GM23338 (cell line): Measurements from ENCODE around the gene NCKAP5. TPM values are rescaled to one million over a fixed set of nuclear protein-coding genes. Genes with fewer than 3 reads are reported as not detected.

Experiments used
- ATAC-seq: fragments of 200-7000 bp; cut with Tn5 transposase; 3 replicates; pipeline ENCODE4 v1.9.1; 2020
- DNase-seq: peaks from one replicate; pipeline ENCODE4 v3.0.0-alpha.2; 2015; ENCODE audit warnings: low spot score
- H2AFZ ChIP-seq: fragments of 200-600 bp; sonication (generic); 2 replicates; pipeline ENCODE4 v1.8.0; 2016; ENCODE audit warnings: antibody characterized with exemption, mild to moderate bottlenecking, moderate library complexity
- H3F3A ChIP-seq: fragments of 200-600 bp; sonication (generic); replicated peaks from 2 replicates; pipeline ENCODE4 v1.8.0; 2017; ENCODE audit warnings: antibody characterized with exemption, mixed run types, low read depth
- H3K27ac ChIP-seq: fragments of 200-600 bp; sonication (generic); 2 replicates; pipeline ENCODE4 v1.6.1; 2016; ENCODE audit warnings: low read depth
- H3K27me3 ChIP-seq: fragments of 200-600 bp; sonication (generic); 2 replicates; pipeline ENCODE4 v1.8.0; 2016; ENCODE audit warnings: mild to moderate bottlenecking, mixed run types, moderate library complexity; ENCODE audit not compliant: insufficient read depth
- H3K36me3 ChIP-seq: fragments of 200-600 bp; sonication (generic); 2 replicates; pipeline ENCODE4 v1.8.0; 2016; ENCODE audit warnings: mild to moderate bottlenecking; ENCODE audit not compliant: insufficient read depth
- H3K4me1 ChIP-seq: fragments of 200-600 bp; sonication (generic); 2 replicates; pipeline ENCODE4 v1.8.0; 2016; ENCODE audit warnings: mild to moderate bottlenecking, moderate library complexity; ENCODE audit not compliant: insufficient read depth
- H3K4me2 ChIP-seq: fragments of 200-600 bp; sonication (generic); 2 replicates; pipeline ENCODE4 v1.7.1; 2017; ENCODE audit warnings: mixed run types
- H3K4me3 ChIP-seq: fragments of 200-600 bp; sonication (generic); 2 replicates; pipeline ENCODE4 v1.6.1; 2016; ENCODE audit warnings: mixed run types
- H3K79me2 ChIP-seq: fragments of 200-600 bp; sonication (generic); replicated peaks from 2 replicates; pipeline ENCODE4 v1.8.0; 2017; ENCODE audit warnings: mild to moderate bottlenecking; ENCODE audit not compliant: insufficient read depth
- H3K9me2 ChIP-seq: fragments of 200-600 bp; sonication (generic); 2 replicates; pipeline ENCODE4 v1.8.0; 2017; ENCODE audit not compliant: insufficient read depth
- H4K20me1 ChIP-seq: fragments of 200-600 bp; sonication (generic); replicated peaks from 2 replicates; pipeline ENCODE4 v1.8.0; 2017; ENCODE audit warnings: mild to moderate bottlenecking; ENCODE audit not compliant: insufficient read depth
- H3K27ac Mint-ChIP-seq: 2 replicates; pipeline ENCODE4 v1.8.0; 2020; ENCODE audit warnings: inconsistent platforms, mild to moderate bottlenecking, moderate library complexity, mixed read lengths
- H3K27me3 Mint-ChIP-seq: 3 replicates; pipeline ENCODE4 v1.8.0; 2022; ENCODE audit warnings: low read depth, mild to moderate bottlenecking, moderate library complexity, mixed read lengths, inconsistent platforms; ENCODE audit not compliant: insufficient read depth, poor library complexity
- H3K36me3 Mint-ChIP-seq: 3 replicates; pipeline ENCODE4 v1.8.0; 2021; ENCODE audit warnings: low read depth, mild to moderate bottlenecking, inconsistent platforms, moderate library complexity, mixed read lengths
- H3K4me1 Mint-ChIP-seq: 3 replicates; pipeline ENCODE4 v1.8.0; 2020; ENCODE audit warnings: mild to moderate bottlenecking, inconsistent platforms, mixed read lengths
- H3K4me3 Mint-ChIP-seq: 3 replicates; pipeline ENCODE4 v1.8.0; 2021; ENCODE audit warnings: moderate library complexity, mild to moderate bottlenecking, inconsistent platforms, mixed read lengths
- H3K9me3 Mint-ChIP-seq: 3 replicates; pipeline ENCODE4 v1.8.0; 2020; ENCODE audit warnings: moderate library complexity, mild to moderate bottlenecking, inconsistent platforms, mixed read lengths
- CREB1 ChIP-seq: fragments of 250-450 bp; sonication (Bioruptor Pico); IDR thresholded peaks from 2 replicates; pipeline ENCODE4 v1.5.0; 2020; ENCODE audit warnings: low read depth, mild to moderate bottlenecking, moderate library complexity
- EZH2 ChIP-seq: fragments of 200-600 bp; sonication (generic); IDR thresholded peaks from one replicate; pipeline ENCODE4 v1.8.0; 2017; ENCODE audit warnings: antibody characterized with exemption, mild to moderate bottlenecking, low read depth; ENCODE audit not compliant: unreplicated experiment
- JUNB ChIP-seq: IDR thresholded peaks from one replicate; pipeline ENCODE4 v1.6.1; 2016; ENCODE audit warnings: antibody characterized with exemption; ENCODE audit not compliant: unreplicated experiment
- NANOG ChIP-seq: IDR thresholded peaks from 2 replicates; pipeline ENCODE4 v1.6.1; 2016; ENCODE audit warnings: antibody characterized with exemption, borderline replicate concordance
- POLR2AphosphoS5 ChIP-seq: IDR thresholded peaks from 2 replicates; pipeline ENCODE4 v1.6.1; 2016; ENCODE audit warnings: antibody characterized with exemption, low read depth
- REST ChIP-seq: IDR thresholded peaks from one replicate; pipeline ENCODE4 v1.6.1; 2018; ENCODE audit warnings: antibody characterized with exemption; ENCODE audit not compliant: unreplicated experiment
- STAT1 ChIP-seq: IDR thresholded peaks from one replicate; pipeline ENCODE4 v1.6.1; 2016; ENCODE audit warnings: antibody characterized with exemption; ENCODE audit not compliant: unreplicated experiment
- ZNF331 ChIP-seq: fragments of 250-450 bp; sonication (Bioruptor Pico); IDR thresholded peaks from 2 replicates; pipeline ENCODE4 v1.5.0; 2020; ENCODE audit warnings: low read depth, mild to moderate bottlenecking, moderate library complexity
- ZNF462 ChIP-seq: fragments of 250-450 bp; sonication (Bioruptor Pico); IDR thresholded peaks from 2 replicates; pipeline ENCODE4 v1.5.0; 2020; ENCODE audit warnings: mild to moderate bottlenecking, moderate library complexity
- polyA plus RNA-seq: library from polyadenylated mRNA; unstranded; fragments of >200 nt; fragmentation: Nextera tagmentation; extraction: Ambion mirVana; gene quantifications from 2 replicates; pipeline ENCODE4 v1.2.1, GENCODE V29; 2016
- total RNA-seq: library from RNA; depleted of rRNA; stranded (reverse); fragments of >200 nt; shearing (Covaris generic); gene quantifications from 2 replicates; pipeline ENCODE4 v1.2.3, GENCODE V29; 2014

Gene NCKAP5
- total and polyA plus RNA-seq, 2 experiments from 2014 or later: 0.34 to 0.73 TPM

GRCh38 chr2:132760405-132760804 is 807.9 kb downstream of the NCKAP5 start (continued):
- no peak for TF ChIP-seq EZH2
- no peak for TF ChIP-seq JUNB
- TF ChIP-seq CREB1: no peak
- TF ChIP-seq NANOG: no peak

GRCh38 chr2:132758995-132759394 is 809.3 kb downstream of the NCKAP5 start:
- Mint-ChIP-seq H3K36me3 (no peaks in the 10 kb centered on the region), H3K4me1 (peaks cover 5% of the 10 kb centered on the region; the same call in 2 of the 3 replicates), H3K4me3 (no peak overlapping the region), H3K27ac (no peak overlapping the region), H3K9me3 (peaks cover 4% of the 10 kb centered on the region; the same call in 2 of the 3 replicates), H3K27me3 (no peaks in the 10 kb centered on the region)
- H3K27ac ChIP-seq: no peak overlapping the region
- H3K27me3 ChIP-seq: no peaks in the 10 kb centered on the region
- TF ChIP-seq POLR2AphosphoS5 (no peak), REST (no peak), ZNF462 (no peak), STAT1 (no peak), ZNF331 (CRISPR knock-in tag) (no peak)
- H4K20me1 ChIP-seq: no peaks in the 10 kb centered on the region; the same call in 1 of the 2 replicates
- no peak overlapping the region for H2AFZ ChIP-seq
- DNase-seq: no peak
- no peaks in the 10 kb centered on the region for H3K36me3 ChIP-seq
- no peaks in the 10 kb centered on the region for H3K9me2 ChIP-seq
- H3K4me1 ChIP-seq: no peaks in the 10 kb centered on the region
- no peaks in the 10 kb centered on the region for H3K79me2 ChIP-seq
- H3K4me2 ChIP-seq: no peak overlapping the region
- no peaks in the 10 kb centered on the region for H3F3A ChIP-seq
- no peak overlapping the region for H3K4me3 ChIP-seq
- no peak for ATAC-seq
